Keratinocyte (primary cell): ENCODE results near the gene CFAP300. TPM values are rescaled to one million over a fixed set of nuclear protein-coding genes. Genes with fewer than 3 reads are reported as not detected.

Experiments
- DNase-seq: peaks from one replicate; pipeline ENCODE4 v3.0.0-alpha.2; 2011; ENCODE audit warnings: low read depth, missing footprints, low spot score
- FAIRE-seq: peaks from 2 replicates; lab custom pipeline; 2011; peaks lifted over from hg19 to GRCh38; lab: Jason Lieb, UNC
- H2AFZ ChIP-seq: 2 replicates; pipeline ENCODE4 v1.6.0; 2012; ENCODE audit warnings: low read length, control low read depth, inconsistent platforms; ENCODE audit not compliant: control insufficient read depth
- H3K27ac ChIP-seq: 2 replicates; pipeline ENCODE4 v1.5.1; 2011; ENCODE audit warnings: low read length; ENCODE audit not compliant: control insufficient read depth, insufficient read depth
- H3K27me3 ChIP-seq: 3 replicates; pipeline ENCODE4 v1.6.0; 2011; ENCODE audit warnings: low read length; ENCODE audit not compliant: control insufficient read depth, insufficient read depth; ENCODE audit errors: extremely low read depth
- H3K36me3 ChIP-seq, 2 experiments: 2 replicates in 1 of 2; 3 replicates in 1 of 2; pipeline ENCODE4 v1.5.1; 2011; ENCODE audit warnings: low read length in 2 of 2, mild to moderate bottlenecking in 1 of 2; ENCODE audit not compliant: control insufficient read depth in 2 of 2, insufficient read depth in 2 of 2; ENCODE audit errors: extremely low read depth in 1 of 2
- H3K4me1 ChIP-seq: 3 replicates; pipeline ENCODE4 v1.5.1; 2011; ENCODE audit warnings: low read length; ENCODE audit not compliant: control insufficient read depth, insufficient read depth; ENCODE audit errors: extremely low read depth
- H3K4me2 ChIP-seq: 3 replicates; pipeline ENCODE4 v1.6.0; 2011; ENCODE audit warnings: low read depth, low read length; ENCODE audit not compliant: control insufficient read depth, insufficient read depth; ENCODE audit errors: extremely low read depth
- H3K4me3 ChIP-seq, 3 experiments: fragments of 200-600 bp in 1 of 3; sonication (generic) in 1 of 3; 2 replicates in 2 of 3; 3 replicates in 1 of 3; pipeline ENCODE4 v1.5.1; 2011 to 2016; ENCODE audit warnings: low read length in 3 of 3, mild to moderate bottlenecking in 3 of 3, control low read depth in 2 of 3, inconsistent platforms in 1 of 3, low read depth in 1 of 3, mixed read lengths in 1 of 3, mixed run types in 1 of 3, moderate library complexity in 1 of 3; ENCODE audit not compliant: control insufficient read depth in 2 of 3, insufficient read depth in 2 of 3; ENCODE audit errors: extremely low read depth in 1 of 3
- H3K79me2 ChIP-seq: 2 replicates; pipeline ENCODE4 v1.6.0; 2012; ENCODE audit warnings: low read length; ENCODE audit not compliant: control insufficient read depth, insufficient read depth
- H3K9ac ChIP-seq: 3 replicates; pipeline ENCODE4 v1.6.0; 2011; ENCODE audit warnings: low read length; ENCODE audit not compliant: control insufficient read depth, insufficient read depth; ENCODE audit errors: extremely low read depth
- H3K9me1 ChIP-seq: 3 replicates; pipeline ENCODE4 v1.6.0; 2011; ENCODE audit warnings: low read length; ENCODE audit not compliant: control insufficient read depth, insufficient read depth; ENCODE audit errors: extremely low read depth
- H3K9me3 ChIP-seq: 2 replicates; pipeline ENCODE4 v1.5.1; 2012; ENCODE audit warnings: low read depth, low read length; ENCODE audit not compliant: control insufficient read depth
- H4K20me1 ChIP-seq: 3 replicates; pipeline ENCODE4 v1.6.0; 2011; ENCODE audit warnings: low read length; ENCODE audit not compliant: control insufficient read depth, insufficient read depth; ENCODE audit errors: extremely low read depth
- EZH2 ChIP-seq: IDR thresholded peaks from one replicate; pipeline ENCODE4 v1.6.1; 2012; ENCODE audit warnings: inconsistent platforms, mild to moderate bottlenecking, low read length, moderate library complexity
- dilution Hi-C: fragments of 300-500 bp; cut with MboI; formaldehyde crosslinking; loops from one replicate; pipeline ENCODE4 v1.7.0; 2020; ENCODE audit warnings: low sequenced_read_pairs; ENCODE audit not compliant: extremely low pct_ligation_motif_present
- polyA plus RNA-seq, 5 experiments: library from polyadenylated mRNA; depleted of rRNA in 3 of 5; stranded (reverse) in 3 of 5; stranded (forward) in 1 of 5; unstranded in 1 of 5; fragments of >200 nt; gene quantifications; 1 replicate in 1 of 5; 2 replicates in 3 of 5; 3 replicates in 1 of 5; pipeline versions ENCODE4 v1.2.1 to v1.2.3, GENCODE V29; 2011 to 2012; ENCODE audit warnings: missing spikeins in 2 of 5, low read depth in 1 of 5, low replicate concordance in 1 of 5
- small RNA-seq, 3 experiments: library from RNA; depleted of rRNA; stranded (forward); fragments of <200 nt; gene quantifications; one replicate each; pipeline ENCODE3, GENCODE V24; 2012; ENCODE audit warnings: low read depth in 3 of 3, low replicate concordance in 1 of 3; ENCODE audit not compliant: insufficient read length in 3 of 3
- TF ChIP-seq, protein P1 (sequence below), 3 experiments: IDR thresholded peaks in 1 of 3; conservative IDR thresholded peaks in 1 of 3; optimal IDR thresholded peaks in 1 of 3; 2 replicates in 2 of 3; 3 replicates in 1 of 3; pipeline versions ENCODE3 to v1.5.1; 2011; ENCODE audit warnings: low read length in 3 of 3, mild to moderate bottlenecking in 3 of 3, moderate library complexity in 2 of 3, control low read depth in 1 of 3, inconsistent platforms in 1 of 3; ENCODE audit not compliant: insufficient read depth in 2 of 3; ENCODE audit errors: extremely low read depth in 1 of 3

Gene CFAP300
- polyA plus RNA-seq, 1 donor (not counting 4 experiments of a cell fraction or from before 2014, with no cell fraction given): 2.6 TPM

DNA sequence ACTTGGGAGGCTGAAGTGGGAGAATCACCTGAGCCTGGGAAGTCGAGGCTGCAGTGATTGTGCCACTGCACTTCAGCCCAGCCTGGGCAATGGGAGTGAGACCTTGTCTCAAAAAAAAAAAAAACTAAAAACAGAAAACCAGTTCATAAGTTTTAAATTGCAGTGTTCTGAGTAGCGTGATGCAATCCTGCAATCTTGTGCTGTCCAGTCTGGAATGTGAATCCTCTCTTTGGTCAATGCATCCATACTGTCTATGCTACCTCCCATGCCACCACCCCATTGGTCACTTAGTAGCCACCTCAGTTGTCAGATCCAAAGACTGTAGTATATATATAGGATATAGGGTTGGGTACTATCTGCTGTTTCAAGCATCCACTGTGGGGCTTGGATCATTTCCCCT is 74.1 kb downstream of the CFAP300 start:
- peaks cover 12% of the 10 kb centered on the region for H4K20me1 ChIP-seq
- TF ChIP-seq, protein P1, sequence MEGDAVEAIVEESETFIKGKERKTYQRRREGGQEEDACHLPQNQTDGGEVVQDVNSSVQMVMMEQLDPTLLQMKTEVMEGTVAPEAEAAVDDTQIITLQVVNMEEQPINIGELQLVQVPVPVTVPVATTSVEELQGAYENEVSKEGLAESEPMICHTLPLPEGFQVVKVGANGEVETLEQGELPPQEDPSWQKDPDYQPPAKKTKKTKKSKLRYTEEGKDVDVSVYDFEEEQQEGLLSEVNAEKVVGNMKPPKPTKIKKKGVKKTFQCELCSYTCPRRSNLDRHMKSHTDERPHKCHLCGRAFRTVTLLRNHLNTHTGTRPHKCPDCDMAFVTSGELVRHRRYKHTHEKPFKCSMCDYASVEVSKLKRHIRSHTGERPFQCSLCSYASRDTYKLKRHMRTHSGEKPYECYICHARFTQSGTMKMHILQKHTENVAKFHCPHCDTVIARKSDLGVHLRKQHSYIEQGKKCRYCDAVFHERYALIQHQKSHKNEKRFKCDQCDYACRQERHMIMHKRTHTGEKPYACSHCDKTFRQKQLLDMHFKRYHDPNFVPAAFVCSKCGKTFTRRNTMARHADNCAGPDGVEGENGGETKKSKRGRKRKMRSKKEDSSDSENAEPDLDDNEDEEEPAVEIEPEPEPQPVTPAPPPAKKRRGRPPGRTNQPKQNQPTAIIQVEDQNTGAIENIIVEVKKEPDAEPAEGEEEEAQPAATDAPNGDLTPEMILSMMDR (optimal IDR thresholded peaks at IDR 0.05 in 1 of 3, IDR thresholded peaks at IDR 0.05 in 1 of 3, conservative IDR thresholded peaks at IDR 0.05 in 1 of 3; ENCODE audit: extremely low read depth in 1 of 3, insufficient read depth in 2 of 3, low read length in 3 of 3): no peak
- TF ChIP-seq EZH2: no peak
- no peaks in the 10 kb centered on the region for H3K27me3 ChIP-seq
- H3K9ac ChIP-seq: no peak overlapping the region
- DNase-seq: no peak
- peaks cover 1 to 15% of the 10 kb centered on the region in 2 experiments for H3K36me3 ChIP-seq
- H3K4me1 ChIP-seq: peaks cover 43% of the 10 kb centered on the region
- peaks cover 100% of the 10 kb centered on the region for H3K79me2 ChIP-seq
- H2AFZ ChIP-seq: no peak overlapping the region
- H3K27ac ChIP-seq: no peak overlapping the region
- no peak for FAIRE-seq
- dilution Hi-C loops: no loop called here
- no peaks in the 10 kb centered on the region for H3K9me1 ChIP-seq
- no peak overlapping the region for H3K4me3 ChIP-seq
- H3K9me3 ChIP-seq: no peaks in the 10 kb centered on the region
- no peak overlapping the region for H3K4me2 ChIP-seq

Small RNAs within 50 kb of the gene (small RNA-seq; reads per million reads assigned to genes)
- gene RNA5SP535: 0 reads per million in 3 experiments

Other genes with a start within 250 kb of the CFAP300 start
- 1.2 to 3.4 TPM (median 2.5 TPM) in 3 replicates for gene CEP126, start 132.4 kb upstream of the CFAP300 start, polyA plus RNA-seq
- gene ANGPTL5, start 130.9 kb upstream of the CFAP300 start, polyA plus RNA-seq: 0.03 TPM in 1 of 3 replicates, not detected in the others
- gene YAP1, start 63.0 kb downstream of the CFAP300 start, polyA plus RNA-seq: 89.8 to 125 TPM (median 105 TPM) in 3 replicates